Activated T-helper 2 cell treated with anti-CD3 and anti-CD28 coated beads, Interferon-gamma antibody, Interleukin-2, Interleukin-4, amounts not matched to agents 10 μg/mL and 5 μg/mL and 100 μg/mL, durations not matched to agents 14 hours and 24 hours and 36 hours (primary cell): ENCODE data around the gene CLSTN2. TPM values are rescaled to one million over a fixed set of nuclear protein-coding genes. Genes with fewer than 3 reads are reported as not detected.

Source experiments
- DNase-seq: peaks from one replicate; pipeline ENCODE4 v3.0.0; 2021; ENCODE audit warnings: low spot score
- H3K27ac Mint-ChIP-seq: one replicate; pipeline ENCODE4 v1.8.0; 2021; ENCODE audit warnings: mixed read lengths
- H3K27me3 Mint-ChIP-seq: one replicate; pipeline ENCODE4 v1.8.0; 2021; ENCODE audit warnings: low read depth, mixed read lengths
- H3K36me3 Mint-ChIP-seq: one replicate; pipeline ENCODE4 v1.8.0; 2021; ENCODE audit warnings: low read depth, mixed read lengths
- H3K4me1 Mint-ChIP-seq: one replicate; pipeline ENCODE4 v1.8.0; 2021; ENCODE audit warnings: low read depth, mixed read lengths
- H3K4me3 Mint-ChIP-seq: one replicate; pipeline ENCODE4 v1.8.0; 2021; ENCODE audit warnings: low read depth, mild to moderate bottlenecking, moderate library complexity, mixed read lengths
- H3K9me3 Mint-ChIP-seq: one replicate; pipeline ENCODE4 v1.8.0; 2021; ENCODE audit warnings: mixed read lengths
- intact Hi-C: fragments of 100-400 bp; cut with micrococcal nuclease; formaldehyde crosslinking; loops from one replicate; pipeline ENCODE4 v1.15.1; 2023
- total RNA-seq: library from RNA; stranded (reverse); gene quantifications from 2 replicates; pipeline ENCODE4 v1.2.3, GENCODE V29; 2022

Gene CLSTN2
- total RNA-seq, 1 donor from 2014 or later = not detected

- Mint-ChIP-seq H3K4me3 (no peak overlapping the region), H3K27ac (no peak overlapping the region), H3K36me3 (no peaks in the 10 kb centered on the region), H3K27me3 (peaks cover 2% of the 10 kb centered on the region), H3K9me3 (no peaks in the 10 kb centered on the region), H3K4me1 (no peaks in the 10 kb centered on the region)
- DNase-seq = no peak
- intact Hi-C loops = no loop called here
Observed at GRCh38 chr3:140470211-140470610, 535.2 kb downstream of the CLSTN2 start.

- Mint-ChIP-seq H3K4me3 (no peak overlapping the region), H3K9me3 (no peaks in the 10 kb centered on the region), H3K27me3 (peaks cover 2% of the 10 kb centered on the region), H3K27ac (no peak overlapping the region), H3K36me3 (no peaks in the 10 kb centered on the region), H3K4me1 (no peaks in the 10 kb centered on the region)
- DNase-seq = no peak
- intact Hi-C loops = no loop called here
Observed at GRCh38 chr3:140470962-140471361, 536.0 kb downstream of the CLSTN2 start.

DNA sequence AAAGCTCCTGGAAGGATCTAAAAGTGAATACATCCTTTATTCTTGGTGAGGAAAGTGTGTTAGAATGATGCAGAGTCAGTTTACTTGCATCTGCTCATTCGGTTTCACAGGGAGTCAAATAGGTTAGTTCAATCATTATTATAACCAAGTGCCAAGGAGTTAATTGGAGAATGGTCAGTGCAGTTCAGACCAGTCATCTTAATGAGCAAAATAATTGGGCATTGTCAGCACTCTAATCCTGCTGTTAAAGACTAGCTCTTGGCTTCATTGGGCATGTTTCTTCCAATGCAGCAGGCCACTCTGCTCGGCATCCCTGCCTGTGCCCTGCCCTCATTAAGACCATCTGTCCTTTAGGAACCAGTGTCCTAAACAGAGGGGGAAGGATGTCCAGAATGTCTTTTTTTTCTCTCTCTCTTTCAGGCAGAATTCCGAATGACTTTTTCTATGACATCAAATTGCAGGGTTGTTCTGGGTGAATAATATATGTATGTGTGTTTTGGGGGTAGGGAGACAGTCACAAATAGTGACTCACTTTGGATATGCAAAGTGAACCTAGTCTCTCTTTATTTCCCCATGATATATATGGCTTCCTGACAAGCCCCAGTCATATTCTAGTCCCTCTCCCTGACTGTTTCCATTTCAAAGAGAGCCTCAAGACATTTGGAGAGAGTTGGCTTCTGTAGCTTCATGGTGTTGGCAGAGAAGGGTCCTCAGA lies 537.5 kb downstream of the CLSTN2 start:
- H3K27me3 Mint-ChIP-seq = peaks cover 2% of the 10 kb centered on the region
- H3K9me3 Mint-ChIP-seq = no peaks in the 10 kb centered on the region
- no peak overlapping the region for H3K27ac Mint-ChIP-seq
- DNase-seq = no peak
- H3K4me3 Mint-ChIP-seq = no peak overlapping the region
- H3K4me1 Mint-ChIP-seq = no peaks in the 10 kb centered on the region
- intact Hi-C loops = no loop called here
- no peaks in the 10 kb centered on the region for H3K36me3 Mint-ChIP-seq

DNA sequence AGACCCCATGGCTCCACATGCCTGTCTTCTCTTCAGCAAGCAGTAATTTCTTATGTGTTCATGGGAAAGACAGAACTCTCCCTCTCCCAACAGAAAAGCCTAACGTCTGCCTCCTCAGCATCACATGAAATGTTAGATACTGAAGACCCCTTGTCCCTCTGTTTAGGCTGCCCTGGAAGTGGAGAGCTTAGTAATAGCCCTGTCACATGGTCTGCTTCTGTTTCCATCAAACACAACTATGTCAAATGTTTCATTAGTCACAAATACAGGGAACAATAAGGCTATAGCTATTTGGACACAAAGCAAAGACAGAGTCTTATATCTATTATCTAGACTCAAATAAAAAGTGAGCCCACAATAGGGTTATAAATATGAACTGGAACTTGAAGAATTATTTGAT lies 552.6 kb downstream of the CLSTN2 start:
- no peak for DNase-seq
- H3K4me1 Mint-ChIP-seq = no peaks in the 10 kb centered on the region

GRCh38 chr3:140493271-140493670 lies 558.3 kb downstream of the CLSTN2 start:
- H3K36me3 Mint-ChIP-seq = no peaks in the 10 kb centered on the region
- no peaks in the 10 kb centered on the region for H3K9me3 Mint-ChIP-seq
- intact Hi-C loops = no loop called here
- H3K27me3 Mint-ChIP-seq = no peaks in the 10 kb centered on the region
- no peak overlapping the region for H3K4me3 Mint-ChIP-seq
- DNase-seq = no peak
- no peak overlapping the region for H3K27ac Mint-ChIP-seq
- no peaks in the 10 kb centered on the region for H3K4me1 Mint-ChIP-seq

More for the DNA sequence above, 552.6 kb downstream of the CLSTN2 start:
- no peaks in the 10 kb centered on the region for H3K36me3 Mint-ChIP-seq
- H3K27me3 Mint-ChIP-seq = no peaks in the 10 kb centered on the region
- intact Hi-C loops = no loop called here
- H3K9me3 Mint-ChIP-seq = no peaks in the 10 kb centered on the region
- no peak overlapping the region for H3K27ac Mint-ChIP-seq
- H3K4me3 Mint-ChIP-seq = no peak overlapping the region

- DNase-seq = no peak
Observed at GRCh38 chr3:140494970-140495369, 560.0 kb downstream of the CLSTN2 start.

GRCh38 chr3:140497331-140497730 lies 562.3 kb downstream of the CLSTN2 start:
- H3K4me3 Mint-ChIP-seq = no peak overlapping the region
- no peak for DNase-seq
- H3K4me1 Mint-ChIP-seq = no peaks in the 10 kb centered on the region
- H3K36me3 Mint-ChIP-seq = no peaks in the 10 kb centered on the region
- H3K27me3 Mint-ChIP-seq = no peaks in the 10 kb centered on the region
- no peak overlapping the region for H3K27ac Mint-ChIP-seq
- no peaks in the 10 kb centered on the region for H3K9me3 Mint-ChIP-seq
- intact Hi-C loops = no loop called here

More at GRCh38 chr3:140494970-140495369, 560.0 kb downstream of the CLSTN2 start:
- no peaks in the 10 kb centered on the region for H3K36me3 Mint-ChIP-seq
- H3K4me1 Mint-ChIP-seq = no peaks in the 10 kb centered on the region
- no peak overlapping the region for H3K4me3 Mint-ChIP-seq
- no peaks in the 10 kb centered on the region for H3K9me3 Mint-ChIP-seq
- H3K27me3 Mint-ChIP-seq = no peaks in the 10 kb centered on the region
- intact Hi-C loops = no loop called here
- H3K27ac Mint-ChIP-seq = no peak overlapping the region

DNA sequence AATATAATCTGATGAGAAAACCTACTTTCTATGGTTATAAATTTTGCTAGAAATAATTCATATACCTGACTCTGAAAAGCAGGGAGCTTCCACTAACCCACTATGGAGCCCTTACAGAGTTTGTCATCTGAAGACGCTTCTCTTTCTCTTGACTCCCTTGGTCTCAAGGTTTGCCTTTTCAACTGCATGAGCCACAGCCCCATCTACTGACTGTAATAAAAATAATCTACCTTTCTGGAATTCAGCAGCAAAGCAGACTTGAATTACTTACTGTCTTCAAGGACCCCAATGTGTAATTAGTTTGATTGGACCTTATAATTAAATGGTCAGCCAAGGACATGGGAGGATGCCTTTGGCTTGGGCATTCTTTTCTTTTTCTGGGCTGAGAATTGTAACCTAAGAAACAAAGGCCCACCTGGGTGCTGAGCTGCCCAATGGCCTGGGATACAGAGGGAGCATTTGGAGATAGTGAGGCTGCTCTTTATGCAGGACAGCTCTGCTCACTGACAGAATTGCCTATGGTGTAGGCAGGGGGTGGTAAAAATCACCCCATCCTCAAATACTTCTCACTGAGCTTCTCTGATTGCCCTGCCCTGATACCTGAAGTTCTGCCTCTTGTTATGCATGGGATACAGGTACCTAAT lies 564.3 kb downstream of the CLSTN2 start:
- Mint-ChIP-seq H3K4me1 (no peaks in the 10 kb centered on the region), H3K36me3 (no peaks in the 10 kb centered on the region), H3K27ac (no peak overlapping the region), H3K4me3 (no peak overlapping the region), H3K9me3 (no peaks in the 10 kb centered on the region), H3K27me3 (no peaks in the 10 kb centered on the region)
- intact Hi-C loops = no loop called here
- DNase-seq = no peak

GRCh38 chr3:140500473-140500872 lies 565.5 kb downstream of the CLSTN2 start:
- H3K27ac Mint-ChIP-seq = no peak overlapping the region
- H3K27me3 Mint-ChIP-seq = no peaks in the 10 kb centered on the region
- no peaks in the 10 kb centered on the region for H3K9me3 Mint-ChIP-seq
- intact Hi-C loops = no loop called here
- H3K4me3 Mint-ChIP-seq = no peak overlapping the region
- H3K36me3 Mint-ChIP-seq = no peaks in the 10 kb centered on the region
- no peaks in the 10 kb centered on the region for H3K4me1 Mint-ChIP-seq
- DNase-seq = no peak

DNA sequence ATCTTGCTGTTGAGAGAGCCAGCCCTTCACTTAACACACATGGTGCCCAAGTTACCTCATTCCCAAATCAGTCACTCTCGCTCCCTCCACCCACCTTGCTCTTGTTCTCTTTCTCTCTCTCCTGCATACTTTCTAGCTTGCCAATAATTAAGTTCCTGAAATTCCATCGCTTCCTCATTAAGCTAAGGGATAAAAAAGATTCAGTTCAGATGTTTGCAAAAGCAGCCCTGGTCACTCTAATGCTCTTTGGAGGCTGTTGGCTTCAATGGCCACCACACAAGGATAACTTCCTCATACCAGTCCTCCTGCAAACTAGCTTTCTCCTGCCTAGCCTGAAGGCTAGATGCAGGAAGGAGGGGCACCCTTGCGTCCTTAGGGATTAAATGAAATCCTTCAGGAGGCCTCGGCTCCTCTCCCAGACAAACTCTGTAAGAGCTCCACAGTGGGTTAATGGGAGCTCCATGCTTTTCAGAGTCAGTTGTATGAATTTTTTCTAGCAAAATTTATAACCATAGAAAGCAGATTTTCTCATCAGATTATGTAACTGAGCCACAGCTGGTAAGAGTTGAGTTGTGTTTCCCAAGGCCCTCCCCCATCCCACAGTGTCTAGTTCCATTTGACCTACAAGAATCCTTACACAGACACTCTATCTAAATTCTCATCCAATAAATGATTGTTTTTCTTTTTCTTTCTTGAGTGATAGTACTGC lies 566.2 kb downstream of the CLSTN2 start:
- DNase-seq = no peak
- no peaks in the 10 kb centered on the region for H3K9me3 Mint-ChIP-seq
- no peaks in the 10 kb centered on the region for H3K4me1 Mint-ChIP-seq
- H3K36me3 Mint-ChIP-seq = no peaks in the 10 kb centered on the region
- intact Hi-C loops = no loop called here
- H3K4me3 Mint-ChIP-seq = no peak overlapping the region
- no peak overlapping the region for H3K27ac Mint-ChIP-seq
- H3K27me3 Mint-ChIP-seq = no peaks in the 10 kb centered on the region

DNA sequence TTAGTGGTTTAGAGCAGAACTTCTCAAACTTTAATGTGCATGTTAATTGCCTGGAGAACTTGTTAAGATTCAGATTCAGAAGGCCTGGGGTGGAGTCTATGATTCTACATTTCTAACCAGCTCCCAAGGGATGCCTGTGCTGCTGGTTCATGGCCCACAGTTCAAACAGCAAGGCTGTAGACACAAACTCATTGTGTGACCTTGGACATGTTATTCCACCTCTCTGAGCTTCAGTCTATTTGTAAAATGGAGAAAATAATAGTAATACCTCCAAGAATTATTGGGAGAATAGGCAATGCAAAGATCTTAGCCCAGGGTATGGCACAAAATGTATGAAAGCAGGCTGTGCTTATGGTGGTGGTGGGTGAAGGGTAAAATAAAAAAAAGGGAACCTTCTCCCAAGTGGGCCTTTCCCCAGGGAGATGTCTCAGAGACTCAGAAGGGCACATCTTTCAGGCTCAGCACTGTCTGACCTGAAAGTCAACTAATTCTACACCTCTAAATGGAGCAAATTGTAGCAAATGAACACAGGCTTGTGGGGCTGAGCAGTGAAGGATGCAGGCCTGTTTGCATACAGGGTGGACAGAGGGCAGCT lies 566.9 kb downstream of the CLSTN2 start:
- no peak for DNase-seq
- H3K27me3 Mint-ChIP-seq = no peaks in the 10 kb centered on the region
- no peaks in the 10 kb centered on the region for H3K36me3 Mint-ChIP-seq
- no peaks in the 10 kb centered on the region for H3K4me1 Mint-ChIP-seq
- no peak overlapping the region for H3K4me3 Mint-ChIP-seq
- no peaks in the 10 kb centered on the region for H3K9me3 Mint-ChIP-seq
- no peak overlapping the region for H3K27ac Mint-ChIP-seq
- intact Hi-C loops = no loop called here

DNA sequence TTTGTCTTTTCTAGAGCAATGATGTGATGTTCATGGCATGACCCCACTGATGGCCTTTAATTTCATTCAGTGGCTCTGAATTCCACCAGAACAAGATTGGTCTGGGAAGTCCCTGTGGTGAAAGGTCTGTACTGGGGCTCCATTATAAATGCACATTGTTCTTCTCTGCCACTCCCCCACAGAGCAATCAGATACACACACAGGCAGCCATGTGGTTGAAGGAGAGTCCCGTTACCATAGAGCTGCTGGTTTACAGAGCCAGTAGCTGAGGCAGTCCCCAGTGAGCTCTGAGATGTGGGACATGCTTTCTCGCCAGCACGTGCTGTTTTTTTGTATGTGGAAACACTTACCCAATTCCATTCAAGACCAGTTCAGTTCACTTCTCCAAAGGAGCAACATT lies 570.2 kb downstream of the CLSTN2 start:
- H3K27ac Mint-ChIP-seq = no peak overlapping the region
- no peak for DNase-seq
- no peaks in the 10 kb centered on the region for H3K4me1 Mint-ChIP-seq
- no peaks in the 10 kb centered on the region for H3K36me3 Mint-ChIP-seq
- no peaks in the 10 kb centered on the region for H3K9me3 Mint-ChIP-seq
- intact Hi-C loops = no loop called here
- no peak overlapping the region for H3K4me3 Mint-ChIP-seq
- H3K27me3 Mint-ChIP-seq = peaks cover 3% of the 10 kb centered on the region

- Mint-ChIP-seq H3K9me3 (no peaks in the 10 kb centered on the region), H3K27me3 (peaks cover 3% of the 10 kb centered on the region), H3K4me3 (no peak overlapping the region), H3K27ac (no peak overlapping the region), H3K4me1 (no peaks in the 10 kb centered on the region), H3K36me3 (no peaks in the 10 kb centered on the region)
- no peak for DNase-seq
- intact Hi-C loops = no loop called here
Observed at GRCh38 chr3:140505876-140506275, 570.9 kb downstream of the CLSTN2 start.
